ENCODE data around the gene OR11H6. TPM values are rescaled to one million over a fixed set of nuclear protein-coding genes. Genes with fewer than 3 reads are reported as not detected.

The OR11H6 gene
- total and polyA plus RNA-seq, 2 donors (not counting 3 experiments of a cell fraction or from before 2014, with no cell fraction given): not detected

DNA sequence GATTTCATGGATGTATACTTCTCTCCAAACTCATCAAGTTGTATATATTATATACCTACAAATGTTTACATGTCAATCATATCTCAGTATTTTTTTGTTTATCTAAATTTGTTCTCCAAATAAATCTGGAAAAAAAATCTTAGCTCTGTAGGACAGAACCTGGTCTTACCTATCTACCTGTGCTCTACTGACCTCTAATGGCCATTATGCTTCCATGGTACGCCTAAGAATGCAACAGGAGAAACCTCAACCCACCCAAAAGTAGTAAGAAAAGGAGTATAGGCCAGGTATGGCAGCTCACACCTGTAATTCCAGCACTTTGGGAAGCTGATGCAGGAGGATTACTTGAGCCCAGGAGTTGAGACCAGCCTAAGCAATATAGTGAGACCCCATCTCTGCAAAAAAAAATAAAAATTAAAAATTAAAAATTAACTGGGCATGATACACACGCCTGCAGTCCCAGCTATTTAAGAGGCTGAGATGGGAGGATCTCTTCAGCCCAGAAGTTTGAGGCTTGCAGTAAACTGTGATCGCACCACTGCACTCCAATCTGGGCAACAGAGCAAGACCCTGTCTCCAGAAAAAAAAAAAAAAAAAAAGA is 24.2 kb downstream of the OR11H6 start:
- H3K4me1 ChIP-seq (ENCODE audit: control insufficient read depth, extremely low read depth, insufficient read depth, low read length): no peaks in the 10 kb centered on the region
- POLR2A ChIA-PET: no interaction called here
- H3K9ac ChIP-seq (replicated peaks; ENCODE audit: extremely low read depth, insufficient read depth, low read length): no peak overlapping the region
- H3K9me1 ChIP-seq (replicated peaks; ENCODE audit: control insufficient read depth, extremely low read depth, insufficient read depth, low read length): no peaks in the 10 kb centered on the region
- H4K20me1 ChIP-seq (replicated peaks; ENCODE audit: control insufficient read depth, extremely low read depth, insufficient read depth, low read length): no peaks in the 10 kb centered on the region
- intact Hi-C loops (cut with micrococcal nuclease) (no loop called here), dilution Hi-C loops (cut with MboI; ENCODE audit: extremely low pct_ligation_motif_present, low sequenced_read_pairs) (no loop called here)
- H3K79me2 ChIP-seq (ENCODE audit: control insufficient read depth, insufficient read depth, low read length): no peaks in the 10 kb centered on the region
- H3K27ac ChIP-seq (ENCODE audit: insufficient read depth, low read depth, low read length): no peak overlapping the region
- no peak for FAIRE-seq
- H3K9me3 ChIP-seq (replicated peaks; ENCODE audit: control insufficient read depth, insufficient read depth, low read length): peaks cover 2% of the 10 kb centered on the region
- no peak overlapping the region for H2AFZ ChIP-seq (ENCODE audit: low read depth, low read length)
- no peak for TF ChIP-seq EZH2 (IDR thresholded peaks at IDR 0.05; ENCODE audit: borderline replicate concordance, low read depth, low read length, severe bottlenecking)
- no peak for TF ChIP-seq POLR2A (IDR thresholded peaks at IDR 0.05; ENCODE audit: low read depth, low read length)
- no peak for TF ChIP-seq GATA2 (IDR thresholded peaks at IDR 0.05; ENCODE audit: insufficient read depth, insufficient read length, low read depth, low read length)
- no peak for TF ChIP-seq POLR2AphosphoS5 (IDR thresholded peaks at IDR 0.05; ENCODE audit: insufficient read depth, low read depth, low read length)
- TF ChIP-seq, protein P1, sequence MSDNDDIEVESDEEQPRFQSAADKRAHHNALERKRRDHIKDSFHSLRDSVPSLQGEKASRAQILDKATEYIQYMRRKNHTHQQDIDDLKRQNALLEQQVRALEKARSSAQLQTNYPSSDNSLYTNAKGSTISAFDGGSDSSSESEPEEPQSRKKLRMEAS (IDR thresholded peaks at IDR 0.05; ENCODE audit: insufficient read depth, insufficient read length): no peak
- TF ChIP-seq, protein P2, sequence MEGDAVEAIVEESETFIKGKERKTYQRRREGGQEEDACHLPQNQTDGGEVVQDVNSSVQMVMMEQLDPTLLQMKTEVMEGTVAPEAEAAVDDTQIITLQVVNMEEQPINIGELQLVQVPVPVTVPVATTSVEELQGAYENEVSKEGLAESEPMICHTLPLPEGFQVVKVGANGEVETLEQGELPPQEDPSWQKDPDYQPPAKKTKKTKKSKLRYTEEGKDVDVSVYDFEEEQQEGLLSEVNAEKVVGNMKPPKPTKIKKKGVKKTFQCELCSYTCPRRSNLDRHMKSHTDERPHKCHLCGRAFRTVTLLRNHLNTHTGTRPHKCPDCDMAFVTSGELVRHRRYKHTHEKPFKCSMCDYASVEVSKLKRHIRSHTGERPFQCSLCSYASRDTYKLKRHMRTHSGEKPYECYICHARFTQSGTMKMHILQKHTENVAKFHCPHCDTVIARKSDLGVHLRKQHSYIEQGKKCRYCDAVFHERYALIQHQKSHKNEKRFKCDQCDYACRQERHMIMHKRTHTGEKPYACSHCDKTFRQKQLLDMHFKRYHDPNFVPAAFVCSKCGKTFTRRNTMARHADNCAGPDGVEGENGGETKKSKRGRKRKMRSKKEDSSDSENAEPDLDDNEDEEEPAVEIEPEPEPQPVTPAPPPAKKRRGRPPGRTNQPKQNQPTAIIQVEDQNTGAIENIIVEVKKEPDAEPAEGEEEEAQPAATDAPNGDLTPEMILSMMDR (IDR thresholded peaks at IDR 0.05; ENCODE audit: extremely low read depth in 1 of 2, insufficient read depth in 1 of 2, low read depth in 1 of 2, low read length in 2 of 2): no peak
- TF ChIP-seq FOS (IDR thresholded peaks at IDR 0.05; ENCODE audit: borderline replicate concordance, insufficient read depth, low read length): no peak
- no peak for TF ChIP-seq JUN (IDR thresholded peaks at IDR 0.05; ENCODE audit: borderline replicate concordance, insufficient read depth, insufficient read length, low read depth)
- TF ChIP-seq MYC (IDR thresholded peaks at IDR 0.05; ENCODE audit: low read depth, low read length): no peak
- H3K36me3 ChIP-seq (ENCODE audit: control insufficient read depth in 2 of 2, extremely low read depth in 1 of 2, insufficient read depth in 2 of 2, low read length in 2 of 2): no peaks in the 10 kb centered on the region
- no peak for DNase-seq (ENCODE audit: low read depth, low spot score)
- CTCF ChIA-PET: no interaction called here
- H3K4me3 ChIP-seq (replicated peaks in 1 of 3; ENCODE audit: insufficient read depth in 1 of 3, low read depth in 1 of 3, low read length in 3 of 3): no peak overlapping the region
- no peaks in the 10 kb centered on the region for H3K27me3 ChIP-seq (ENCODE audit: control insufficient read depth in 2 of 2, insufficient read depth in 2 of 2, low read length in 2 of 2)
- no peak overlapping the region for H3K4me2 ChIP-seq (ENCODE audit: insufficient read depth, low read length)
- no TSS peak for BruUV-seq (replicated peaks)
